Pancreas (tissue), 10 donors: ENCODE measurements around the gene PLPP2. TPM values are rescaled to one million over a fixed set of nuclear protein-coding genes. Genes with fewer than 3 reads are reported as not detected.
"Not testable (repeated sequence)": the region's sequence is repeated elsewhere in the genome, so short reads cannot be mapped to it uniquely, and the experiment has no call there.

Experiments used
- ATAC-seq, 4 donors: fragments of 200-7000 bp; cut with Tn5 transposase; one replicate each; pipeline versions ENCODE4 v1.8.0 to v1.9.1; 2020; ENCODE audit warnings: mild to moderate bottlenecking in 4 of 4, moderate library complexity in 4 of 4
- DNase-seq, 6 donors: peaks; one replicate each; pipeline ENCODE4 v3.0.0-alpha.2; 2020
- FAIRE-seq: peaks from 2 replicates; lab custom pipeline; 2012; peaks lifted over from hg19 to GRCh38; lab: Jason Lieb, UNC
- H3K27ac ChIP-seq, 4 donors: fragments of 200-600 bp; sonication (generic); 1 replicate in 3 of 4; 2 replicates in 1 of 4; pipeline versions ENCODE4 v1.5.0 to v1.8.0; 2020
- H3K27me3 ChIP-seq, 4 donors: fragments of 200-600 bp; one replicate each; pipeline ENCODE4 v1.8.0; 2021
- H3K36me3 ChIP-seq, 3 donors: fragments of 200-600 bp; sonication (generic) in 1 of 3; one replicate each; pipeline versions ENCODE4 v1.5.0 to v1.8.0; 2020 to 2021
- H3K4me1 ChIP-seq, 3 donors: fragments of 200-600 bp; one replicate each; pipeline ENCODE4 v1.8.0; 2021
- H3K4me3 ChIP-seq, 4 donors: fragments of 200-600 bp; sonication (generic) in 2 of 4; one replicate each; pipeline versions ENCODE4 v1.5.0 to v1.8.0; 2020 to 2021
- H3K9me3 ChIP-seq, 4 donors: fragments of 200-600 bp; one replicate each; pipeline ENCODE4 v1.8.0; 2021
- CTCF ChIP-seq, 4 donors: fragments of 200-600 bp; sonication (generic) in 3 of 4; IDR thresholded peaks; one replicate each; pipeline versions ENCODE4 v1.5.0 to v1.8.0; 2021; ENCODE audit warnings: antibody characterized with exemption in 4 of 4
- WGBS, 2 donors: extraction: QIAGEN DNeasy Blood & Tissue Kit; methylation state at CpG; one replicate each; pipeline ENCODE4 v1.1.7; 2013; 5-methylcytosine and 5-hydroxymethylcytosine counted together
- intact Hi-C, 3 donors: fragments of 100-400 bp; cut with DNase I; formaldehyde crosslinking; loops; one replicate each; pipeline versions ENCODE4 v1.11.1 to v1.14.2; 2022
- polyA plus RNA-seq, 2 donors: library from polyadenylated mRNA; stranded (reverse); fragments of 200-250 nt; gene quantifications; one replicate each; pipeline ENCODE4 v1.2.3, GENCODE V29; 2013
- total RNA-seq, 6 donors: library from RNA; stranded (reverse); fragmentation: NEBNext Ultra II Directional in 4 of 6; extraction: Animal tissue kit (Norgen Biotek cat#: 25700) in 4 of 6; gene quantifications; one replicate each; pipeline versions ENCODE4 v1.2.1 to v1.2.4, GENCODE V29; 2021 to 2023
- donor health status: healthy with polysubstance abuse.
- donor health status: DM: no; HTN: no; CAD: no; lungs with moderate emphysema.
- donor health status: DM: no; HTN: no; CAD: no.
- donor health status: control.
- donor health status: control.
- donor health status: Bipolar disorder and iron deficiency.
- donor health status: DM: yes; HTN: yes; CAD: no.
- donor health status: DM: no; HTN: no; CAD: no.
- donor health status: DM: no; HTN: no; CAD: no.
- donor health status: DM: yes; HTN: yes; CAD: no.

Gene PLPP2
- total and polyA plus RNA-seq, 8 donors, result 15.7 to 93.8 (median 28.7) TPM

GRCh38 chr19:269241-269640, 22.0 kb downstream of the PLPP2 start:
- H3K27ac ChIP-seq, result no peak overlapping the region
- H3K9me3 ChIP-seq, result no peaks in the 10 kb centered on the region
- no peak for DNase-seq
- peaks cover 0 to 11% (median 4%) of the 10 kb centered on the region in 4 donors for H3K27me3 ChIP-seq
- intact Hi-C loops, result no loop called here
- no peak for FAIRE-seq
- no peaks in the 10 kb centered on the region for H3K4me1 ChIP-seq
- no peaks in the 10 kb centered on the region for H3K36me3 ChIP-seq
- no peak overlapping the region for H3K4me3 ChIP-seq
- ATAC-seq, result no peak
- TF ChIP-seq CTCF (IDR thresholded peaks at IDR 0.05), result no peak

GRCh38 chr19:262125-262524, 29.1 kb downstream of the PLPP2 start:
- ATAC-seq (no peak), FAIRE-seq (no peak), DNase-seq (no peak)
- no peak for TF ChIP-seq CTCF (IDR thresholded peaks at IDR 0.05)
- peaks cover 0 to 11% (median 0%) of the 10 kb centered on the region in 4 donors for H3K27me3 ChIP-seq
- no peaks in the 10 kb centered on the region for H3K9me3 ChIP-seq
- H3K4me1 ChIP-seq, result no peaks in the 10 kb centered on the region
- no peak overlapping the region for H3K4me3 ChIP-seq
- intact Hi-C loops, result no loop called here
- H3K36me3 ChIP-seq, result no peaks in the 10 kb centered on the region
- WGBS, 2 donors, result 86 to 100% methylated on average over 1 of the region's 1 CpG
- H3K27ac ChIP-seq, result no peak overlapping the region

- H3K9me3 ChIP-seq, H3K27me3 ChIP-seq, ATAC-seq, DNase-seq, H3K36me3 ChIP-seq, H3K4me1 ChIP-seq, H3K4me3 ChIP-seq, FAIRE-seq, intact Hi-C loops, H3K27ac ChIP-seq: not testable (repeated sequence)
- 46 to 56% methylated on average over 3 of the region's 3 CpGs for WGBS, 2 donors
Measured at GRCh38 chr19:256804-257203, 34.4 kb downstream of the PLPP2 start.

- H3K9me3 ChIP-seq, intact Hi-C loops, H3K36me3 ChIP-seq, DNase-seq, H3K4me1 ChIP-seq, H3K27ac ChIP-seq, H3K27me3 ChIP-seq, H3K4me3 ChIP-seq, ATAC-seq, FAIRE-seq: not testable (repeated sequence)
- 34 to 47% methylated on average over 7 of the region's 7 CpGs for WGBS, 2 donors
Measured at GRCh38 chr19:252421-253186, 38.6 kb downstream of the PLPP2 start.

GRCh38 chr19:246551-246950, 44.7 kb downstream of the PLPP2 start:
- no peaks in the 10 kb centered on the region for H3K9me3 ChIP-seq

GRCh38 chr19:245900-246299, 45.3 kb downstream of the PLPP2 start:
- H3K9me3 ChIP-seq, intact Hi-C loops, H3K27ac ChIP-seq, FAIRE-seq, H3K4me3 ChIP-seq, H3K27me3 ChIP-seq, H3K4me1 ChIP-seq, H3K36me3 ChIP-seq, ATAC-seq: not testable (repeated sequence)
- 69 to 75% methylated on average over 13 of the region's 13 CpGs for WGBS, 2 donors
- DNase-seq, result peak in 2 of 6 donors; percentile 5 to 18

More at GRCh38 chr19:246551-246950, 44.7 kb downstream of the PLPP2 start:
- Histone ChIP-seq H3K27ac (no peak overlapping the region), H3K4me1 (no peaks in the 10 kb centered on the region), H3K36me3 (no peaks in the 10 kb centered on the region), H3K4me3 (no peak overlapping the region), H3K27me3 (no peaks in the 10 kb centered on the region)
- DNase-seq (peak in 4 of 6 donors; percentile 12 to 64 (median 35)), FAIRE-seq (no peak), ATAC-seq (no peak)
- intact Hi-C loops, result no loop called here
- TF ChIP-seq CTCF (IDR thresholded peaks at IDR 0.05), result no peak
- 76 to 80% methylated on average over 47 to 48 of the region's 48 CpGs for WGBS, 2 donors
